Right cardiac atrium (tissue), 5 donors: ENCODE results near the gene CES5A. TPM values are rescaled to one million over a fixed set of nuclear protein-coding genes. Genes with fewer than 3 reads are reported as not detected.
"Not testable (repeated sequence)": the region's sequence is repeated elsewhere in the genome, so short reads cannot be mapped to it uniquely, and the experiment has no call there.

Experiments
- ATAC-seq, 2 donors: fragments of 200-7000 bp; cut with Tn5 transposase; one replicate each; pipeline versions ENCODE4 v1.8.0 to v1.9.1; 2020; ENCODE audit warnings: moderate library complexity in 2 of 2, mild to moderate bottlenecking in 1 of 2
- DNase-seq, 3 donors: peaks; one replicate each; pipeline ENCODE4 v3.0.0-alpha.2; 2020
- H3K27ac ChIP-seq: one replicate; pipeline ENCODE4 v1.5.1; 2013; ENCODE audit warnings: mild to moderate bottlenecking, low read length, control low read depth, moderate library complexity
- H3K27me3 ChIP-seq: one replicate; pipeline ENCODE4 v1.6.1; 2013; ENCODE audit not compliant: control insufficient read depth, insufficient read depth
- H3K4me1 ChIP-seq: one replicate; pipeline ENCODE4 v1.6.1; 2013; ENCODE audit warnings: low read length; ENCODE audit not compliant: control insufficient read depth, insufficient read depth
- H3K4me3 ChIP-seq: one replicate; pipeline ENCODE4 v1.5.1; 2013; ENCODE audit warnings: low read length, control low read depth
- H3K9me3 ChIP-seq: one replicate; pipeline ENCODE4 v1.6.1; 2013; ENCODE audit warnings: low read length; ENCODE audit not compliant: control insufficient read depth
- WGBS: extraction: QIAGEN DNeasy Blood & Tissue Kit; methylation state at CpG from one replicate; pipeline ENCODE4 v1.1.7; 2013; 5-methylcytosine and 5-hydroxymethylcytosine counted together
- intact Hi-C, 4 donors: fragments of 100-400 bp; cut with DNase I; formaldehyde crosslinking; loops; one replicate each; pipeline versions ENCODE4 v1.11.0 to v1.14.0; 2022 to 2023
- long read RNA-seq, 4 donors: library from polyadenylated mRNA; unstranded; transcript quantifications; one replicate each; pipeline ENCODE4 v2.0.0, GENCODE V29; 2020 to 2021
- polyA plus RNA-seq: library from polyadenylated mRNA; stranded (reverse); fragments of 200-250 nt; gene quantifications from one replicate; pipeline ENCODE4 v1.2.3, GENCODE V29; 2013
- total RNA-seq, 4 donors: library from RNA; stranded (reverse); fragmentation: NEBNext Ultra II Directional; extraction: Animal tissue kit (Norgen Biotek cat#: 25700); gene quantifications; one replicate each; pipeline ENCODE4 v1.2.1, GENCODE V29; 2021
- donor health status: healthy with polysubstance abuse.
- donor health status: DM: no; HTN: yes; CAD: no.
- donor health status: DM: no; HTN: no; CAD: no.
- donor health status: DM: no; HTN: yes; CAD: no; lungs with severe emphysema.
- donor health status: DM: yes; HTN: yes; CAD: no.

CES5A gene
- total RNA-seq (under 1 TPM in 3 of 4 donors, not detected in 1; 0.20 to 0.32 (median 0.22) TPM), polyA plus RNA-seq (0.36 TPM)
- long read RNA-seq, donor 1, partial matches to known transcripts, result 0 of 5 reads
- long read RNA-seq, donor 1, other reads (novel, unspliced or antisense), result 5 of 5 reads
- long read RNA-seq, donor 2, result 0 reads
- long read RNA-seq, donor 3, result 0 reads
- long read RNA-seq, donor 4, result 0 reads

- Histone ChIP-seq H3K9me3 (no peaks in the 10 kb centered on the region), H3K4me1 (no peaks in the 10 kb centered on the region), H3K27me3 (no peaks in the 10 kb centered on the region), H3K27ac (no peak within 1 kb of the TSS), H3K4me3 (no peak within 1 kb of the TSS)
- DNase-seq (no peak), ATAC-seq (no peak)
- intact Hi-C loops, result no loop called here
- WGBS, result 74% methylated on average over 2 of the region's 2 CpGs
Observed at GRCh38 chr16:55875273-55875672, at the start of gene CES5A. CES5A (minus strand) TSS chr16:55875373; CDS start chr16:55875221, 152 bp downstream.

- H3K4me1 ChIP-seq, result no peaks in the 10 kb centered on the region
- DNase-seq (no peak), ATAC-seq (no peak)
- H3K9me3 ChIP-seq, result no peaks in the 10 kb centered on the region
- no peak overlapping the region for H3K27ac ChIP-seq
- no peaks in the 10 kb centered on the region for H3K27me3 ChIP-seq
- intact Hi-C loops, result no loop called here
- no peak overlapping the region for H3K4me3 ChIP-seq
Observed at GRCh38 chr16:55922662-55923061, 47.5 kb upstream of the CES5A start.

- Histone ChIP-seq H3K9me3 (no peaks in the 10 kb centered on the region), H3K4me3 (no peak overlapping the region), H3K27me3 (no peaks in the 10 kb centered on the region), H3K4me1 (peaks cover 3% of the 10 kb centered on the region), H3K27ac (no peak overlapping the region)
- intact Hi-C loops, result no loop called here
- ATAC-seq (no peak), DNase-seq (no peak)
- WGBS, result 71% methylated on average over 1 of the region's 1 CpG
Observed at GRCh38 chr16:55917373-55918160, 42.4 kb upstream of the CES5A start.

- intact Hi-C loops, result no loop called here
- Histone ChIP-seq H3K4me3 (no peak overlapping the region), H3K27ac (no peak overlapping the region), H3K9me3 (no peaks in the 10 kb centered on the region), H3K27me3 (no peaks in the 10 kb centered on the region), H3K4me1 (peaks cover 4% of the 10 kb centered on the region)
- ATAC-seq (no peak), DNase-seq (no peak)
- 69% methylated on average over 6 of the region's 6 CpGs for WGBS
Observed at GRCh38 chr16:55915096-55915827, 40.1 kb upstream of the CES5A start.

- intact Hi-C loops, result no loop called here
- DNase-seq (no peak), ATAC-seq (peak in 1 of 2 donors; percentile 16)
- Histone ChIP-seq H3K27ac (no peak overlapping the region), H3K27me3 (no peaks in the 10 kb centered on the region), H3K4me1 (peaks cover 4% of the 10 kb centered on the region), H3K9me3 (no peaks in the 10 kb centered on the region), H3K4me3 (no peak overlapping the region)
- WGBS, result 41% methylated on average over 6 of the region's 6 CpGs
Observed at GRCh38 chr16:55914383-55914782, 39.2 kb upstream of the CES5A start.

- ATAC-seq (no peak), DNase-seq (no peak)
- 55% methylated on average over 2 of the region's 2 CpGs for WGBS
- Histone ChIP-seq H3K4me1 (peaks cover 4% of the 10 kb centered on the region), H3K27ac (no peak overlapping the region), H3K27me3 (no peaks in the 10 kb centered on the region), H3K9me3 (no peaks in the 10 kb centered on the region), H3K4me3 (no peak overlapping the region)
- intact Hi-C loops, result no loop called here
Observed at GRCh38 chr16:55913716-55914115, 38.5 kb upstream of the CES5A start.

- 54% methylated on average over 2 of the region's 2 CpGs for WGBS
- intact Hi-C loops, H3K4me1 ChIP-seq, H3K4me3 ChIP-seq, H3K27me3 ChIP-seq, DNase-seq, H3K9me3 ChIP-seq, ATAC-seq: not testable (repeated sequence)
- H3K27ac ChIP-seq, result peak overlapping the region; percentile 22
Observed at GRCh38 chr16:55913121-55913520, 37.9 kb upstream of the CES5A start.

GRCh38 chr16:55912022-55912421 is 36.8 kb upstream of the CES5A start:
- Histone ChIP-seq H3K27me3 (no peaks in the 10 kb centered on the region), H3K27ac (peak overlapping the region; percentile 95), H3K4me3 (no peak overlapping the region), H3K4me1 (peaks cover 4% of the 10 kb centered on the region), H3K9me3 (no peaks in the 10 kb centered on the region)
- 44% methylated on average over 9 of the region's 9 CpGs for WGBS
- intact Hi-C loops, result no loop called here
- DNase-seq, result peak; percentile 54 to 71 (median 64)
- peak; percentile 78 to 88 for ATAC-seq

- 68% methylated on average over 2 of the region's 2 CpGs for WGBS
- intact Hi-C loops, result no loop called here
- Histone ChIP-seq H3K27me3 (no peaks in the 10 kb centered on the region), H3K27ac (peak overlapping the region; percentile 51), H3K9me3 (no peaks in the 10 kb centered on the region), H3K4me3 (no peak overlapping the region), H3K4me1 (peaks cover 4% of the 10 kb centered on the region)
- DNase-seq (no peak), ATAC-seq (peak in 1 of 2 donors; percentile 4)
Observed at GRCh38 chr16:55911616-55912015, 36.4 kb upstream of the CES5A start.

GRCh38 chr16:55909876-55910275 is 34.7 kb upstream of the CES5A start:
- no peak overlapping the region for H3K27ac ChIP-seq
- 62% methylated on average over 2 of the region's 2 CpGs for WGBS
- H3K9me3 ChIP-seq, result no peaks in the 10 kb centered on the region
- H3K27me3 ChIP-seq, result no peaks in the 10 kb centered on the region
- no peak for DNase-seq
- no peak for ATAC-seq
- peaks cover 4% of the 10 kb centered on the region for H3K4me1 ChIP-seq
- H3K4me3 ChIP-seq, result no peak overlapping the region
- intact Hi-C loops, result no loop called here

GRCh38 chr16:55908641-55909040 is 33.5 kb upstream of the CES5A start:
- no peaks in the 10 kb centered on the region for H3K9me3 ChIP-seq
- DNase-seq, result no peak
- H3K27me3 ChIP-seq, result no peaks in the 10 kb centered on the region
- H3K4me3 ChIP-seq, result no peak overlapping the region
- H3K4me1 ChIP-seq, result peaks cover 4% of the 10 kb centered on the region
- no peak overlapping the region for H3K27ac ChIP-seq
- WGBS, result 86% methylated on average over 4 of the region's 4 CpGs
- intact Hi-C loops, result no loop called here
- ATAC-seq, result no peak
